Upper lobe of right lung (tissue), 1 donor: ENCODE results near the gene PLEKHA8. TPM values are rescaled to one million over a fixed set of nuclear protein-coding genes. Genes with fewer than 3 reads are reported as not detected.

Source experiments
- ATAC-seq: fragments of 200-7000 bp; cut with Tn5 transposase; one replicate; pipeline ENCODE4 v1.9.1; 2020; ENCODE audit warnings: mild to moderate bottlenecking, moderate library complexity
- DNase-seq: peaks from one replicate; pipeline ENCODE4 v3.0.0-alpha.2; 2020
- H3K27ac ChIP-seq: fragments of 200-600 bp; one replicate; pipeline ENCODE4 v1.8.0; 2022
- H3K27me3 ChIP-seq: fragments of 200-600 bp; one replicate; pipeline ENCODE4 v1.8.0; 2022; ENCODE audit warnings: mild to moderate bottlenecking
- H3K36me3 ChIP-seq: fragments of 200-600 bp; one replicate; pipeline ENCODE4 v1.8.0; 2022
- H3K4me1 ChIP-seq: fragments of 200-600 bp; one replicate; pipeline ENCODE4 v1.8.0; 2022
- H3K4me3 ChIP-seq: fragments of 200-600 bp; one replicate; pipeline ENCODE4 v1.8.0; 2022; ENCODE audit warnings: mild to moderate bottlenecking
- H3K9me3 ChIP-seq: fragments of 200-600 bp; one replicate; pipeline ENCODE4 v1.8.0; 2022
- CTCF ChIP-seq: fragments of 200-600 bp; IDR thresholded peaks from one replicate; pipeline ENCODE4 v1.8.0; 2022; ENCODE audit warnings: antibody characterized with exemption
- intact Hi-C: fragments of 100-400 bp; cut with DNase I; formaldehyde crosslinking; loops from one replicate; pipeline ENCODE4 v1.11.0; 2022
- total RNA-seq: library from RNA; stranded (reverse); fragmentation: NEBNext Ultra II Directional; extraction: Animal tissue kit (Norgen Biotek cat#: 25700); gene quantifications from one replicate; pipeline ENCODE4 v1.2.1, GENCODE V29; 2021
- donor health status: DM: no; HTN: yes; CAD: no; lungs with severe emphysema.

PLEKHA8 gene
- total RNA-seq, 1 donor from 2014 or later, result 11.3 TPM

- TF ChIP-seq CTCF, result no peak
- intact Hi-C loops, result no loop called here
- Histone ChIP-seq H3K4me1 (no peaks in the 10 kb centered on the region), H3K27me3 (no peaks in the 10 kb centered on the region), H3K36me3 (no peaks in the 10 kb centered on the region), H3K9me3 (peaks cover 5% of the 10 kb centered on the region), H3K27ac (peak within 1 kb of the TSS; percentile 89), H3K4me3 (peak within 1 kb of the TSS; percentile 83)
- ATAC-seq (peak; percentile 75), DNase-seq (peak; percentile 81)
Measured at GRCh38 chr7:29989257-29989995, 38.8 kb upstream of the PLEKHA8 start, which contains the start of gene SCRN1. Gene SCRN1, minus strand, starts transcription at chr7:29989801. Its CDS starts 20,734 bp downstream, at chr7:29969067.

GRCh38 chr7:29990931-29991330, 37.3 kb upstream of the PLEKHA8 start:
- Histone ChIP-seq H3K27me3 (no peaks in the 10 kb centered on the region), H3K4me1 (no peaks in the 10 kb centered on the region), H3K36me3 (no peaks in the 10 kb centered on the region)

GRCh38 chr7:29991937-29992336, 36.3 kb upstream of the PLEKHA8 start:
- TF ChIP-seq CTCF, result no peak
- H3K36me3 ChIP-seq, result no peaks in the 10 kb centered on the region
- H3K9me3 ChIP-seq, result peaks cover 12% of the 10 kb centered on the region
- DNase-seq (no peak), ATAC-seq (no peak)
- no peaks in the 10 kb centered on the region for H3K4me1 ChIP-seq
- H3K4me3 ChIP-seq, result no peak overlapping the region
- H3K27ac ChIP-seq, result no peak overlapping the region
- H3K27me3 ChIP-seq, result no peaks in the 10 kb centered on the region
- intact Hi-C loops, result no loop called here

More at GRCh38 chr7:29990931-29991330, 37.3 kb upstream of the PLEKHA8 start:
- no peak for ATAC-seq
- H3K9me3 ChIP-seq, result peaks cover 5% of the 10 kb centered on the region
- H3K27ac ChIP-seq, result no peak overlapping the region
- intact Hi-C loops, result no loop called here
- DNase-seq, result no peak
- no peak for TF ChIP-seq CTCF
- no peak overlapping the region for H3K4me3 ChIP-seq

GRCh38 chr7:29993140-29993539, 35.1 kb upstream of the PLEKHA8 start:
- Histone ChIP-seq H3K36me3 (no peaks in the 10 kb centered on the region), H3K27me3 (no peaks in the 10 kb centered on the region), H3K4me3 (no peak overlapping the region), H3K27ac (no peak overlapping the region), H3K9me3 (peaks cover 12% of the 10 kb centered on the region), H3K4me1 (no peaks in the 10 kb centered on the region)
- no peak for TF ChIP-seq CTCF
- no peak for DNase-seq
- ATAC-seq, result no peak
- intact Hi-C loops, result no loop called here

GRCh38 chr7:29995652-29996051, 32.6 kb upstream of the PLEKHA8 start:
- DNase-seq, result no peak
- Histone ChIP-seq H3K9me3 (peaks cover 12% of the 10 kb centered on the region), H3K4me3 (no peak overlapping the region), H3K36me3 (no peaks in the 10 kb centered on the region), H3K27me3 (no peaks in the 10 kb centered on the region), H3K4me1 (no peaks in the 10 kb centered on the region), H3K27ac (no peak overlapping the region)
- no peak for ATAC-seq
- no peak for TF ChIP-seq CTCF
- intact Hi-C loops, result no loop called here
